Lower leg skin (tissue), 4 donors: Measurements from ENCODE around the gene VSNL1. TPM values are rescaled to one million over a fixed set of nuclear protein-coding genes. Genes with fewer than 3 reads are reported as not detected.

ENCODE experiments used
- DNase-seq, 2 donors: peaks; one replicate each; pipeline ENCODE4 v3.0.0-alpha.2; 2019; ENCODE audit warnings: low spot score in 2 of 2
- H3K4me3 ChIP-seq: fragments of 200-600 bp; sonication (generic); 2 replicates; pipeline ENCODE4 v1.5.1; 2017; ENCODE audit warnings: mild to moderate bottlenecking, low read depth; ENCODE audit not compliant: poor library complexity, severe bottlenecking
- POLR2A ChIP-seq, 2 donors: fragments of 450-650 bp; IDR thresholded peaks; one replicate each; pipeline ENCODE4 v1.6.1; 2016 to 2017; ENCODE audit warnings: antibody characterized with exemption in 2 of 2, mild to moderate bottlenecking in 1 of 2, moderate library complexity in 1 of 2
- WGBS, 2 donors: methylation state at CpG; one replicate each; pipeline ENCODE4 v1.1.5; 2018; 5-methylcytosine and 5-hydroxymethylcytosine counted together
- intact Hi-C: fragments of 100-400 bp; cut with DNase I; formaldehyde crosslinking; loops from one replicate; pipeline ENCODE4 v1.15.0; 2023; ENCODE audit warnings: low total_unique reads
- total RNA-seq, 4 donors: library from RNA; depleted of rRNA; stranded (reverse); fragments of >200 nt; gene quantifications; one replicate each; pipeline ENCODE4 v1.1.0, GENCODE V29; 2016
- TF ChIP-seq, protein P1 (sequence below), 3 donors: fragments of 450-650 bp; IDR thresholded peaks; one replicate each; pipeline ENCODE4 v1.5.1; 2016; ENCODE audit warnings: antibody characterized with exemption in 3 of 3, mild to moderate bottlenecking in 3 of 3, moderate library complexity in 2 of 3

The VSNL1 gene
- total RNA-seq, 4 donors from 2014 or later, result 4.9 to 17.7 (median 9.5) TPM

DNA sequence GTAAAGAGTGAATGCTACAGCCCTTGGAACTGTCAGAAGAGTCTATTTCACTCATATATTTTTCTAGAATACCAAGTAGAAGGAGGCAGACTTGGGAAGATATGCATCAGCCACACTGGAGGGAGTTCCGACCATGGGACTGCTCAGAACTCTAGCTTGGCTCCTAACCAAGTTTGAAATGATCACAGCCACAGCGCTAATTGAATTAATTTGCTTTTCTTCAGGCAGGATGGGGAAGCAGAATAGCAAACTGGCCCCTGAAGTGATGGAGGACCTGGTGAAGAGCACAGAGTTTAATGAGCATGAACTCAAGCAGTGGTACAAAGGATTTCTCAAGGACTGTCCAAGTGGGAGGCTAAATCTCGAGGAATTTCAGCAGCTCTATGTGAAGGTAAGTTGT, 51.4 kb downstream of the VSNL1 start:
- DNase-seq, result no peak
- TF ChIP-seq, protein P1, sequence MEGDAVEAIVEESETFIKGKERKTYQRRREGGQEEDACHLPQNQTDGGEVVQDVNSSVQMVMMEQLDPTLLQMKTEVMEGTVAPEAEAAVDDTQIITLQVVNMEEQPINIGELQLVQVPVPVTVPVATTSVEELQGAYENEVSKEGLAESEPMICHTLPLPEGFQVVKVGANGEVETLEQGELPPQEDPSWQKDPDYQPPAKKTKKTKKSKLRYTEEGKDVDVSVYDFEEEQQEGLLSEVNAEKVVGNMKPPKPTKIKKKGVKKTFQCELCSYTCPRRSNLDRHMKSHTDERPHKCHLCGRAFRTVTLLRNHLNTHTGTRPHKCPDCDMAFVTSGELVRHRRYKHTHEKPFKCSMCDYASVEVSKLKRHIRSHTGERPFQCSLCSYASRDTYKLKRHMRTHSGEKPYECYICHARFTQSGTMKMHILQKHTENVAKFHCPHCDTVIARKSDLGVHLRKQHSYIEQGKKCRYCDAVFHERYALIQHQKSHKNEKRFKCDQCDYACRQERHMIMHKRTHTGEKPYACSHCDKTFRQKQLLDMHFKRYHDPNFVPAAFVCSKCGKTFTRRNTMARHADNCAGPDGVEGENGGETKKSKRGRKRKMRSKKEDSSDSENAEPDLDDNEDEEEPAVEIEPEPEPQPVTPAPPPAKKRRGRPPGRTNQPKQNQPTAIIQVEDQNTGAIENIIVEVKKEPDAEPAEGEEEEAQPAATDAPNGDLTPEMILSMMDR (IDR thresholded peaks at IDR 0.05), result no peak
- TF ChIP-seq POLR2A (IDR thresholded peaks at IDR 0.05), result no peak
- intact Hi-C loops, result no loop called here
- no peak overlapping the region for H3K4me3 ChIP-seq
- WGBS, 2 donors, result 67% methylated on average over 3 of the region's 3 CpGs

DNA sequence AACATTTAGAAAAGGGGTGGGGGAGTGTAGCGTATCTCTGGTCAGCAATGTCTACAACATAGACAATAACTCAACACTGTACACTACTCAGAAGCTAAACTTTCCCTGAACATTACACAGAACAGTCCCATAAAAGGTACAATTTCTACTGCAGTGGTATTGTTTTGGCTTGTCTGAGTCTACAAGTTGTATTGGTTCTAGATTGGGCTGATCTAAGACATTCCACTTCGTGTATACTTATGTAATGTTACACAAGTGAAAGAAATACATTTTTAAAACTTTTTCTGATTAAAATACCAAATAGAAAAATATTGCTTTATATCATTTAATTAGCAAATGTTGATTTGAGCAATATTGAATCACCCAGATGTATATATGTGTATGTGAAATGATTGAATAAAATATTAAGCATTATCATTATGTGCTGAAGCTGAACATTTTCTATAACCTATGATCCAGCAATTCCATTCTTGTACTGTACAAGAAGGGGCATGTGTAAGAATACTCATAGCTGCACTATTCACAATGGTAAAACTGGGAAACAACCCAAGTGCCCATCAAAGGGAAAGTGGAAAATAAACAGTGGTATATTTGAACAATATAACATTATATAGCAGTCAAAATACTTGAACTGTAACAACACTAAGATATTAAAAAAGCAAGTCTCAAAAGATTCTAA, 52.4 kb downstream of the VSNL1 start:
- intact Hi-C loops, result no loop called here
- no peak overlapping the region for H3K4me3 ChIP-seq
- no peak for DNase-seq
- no peak for TF ChIP-seq POLR2A (IDR thresholded peaks at IDR 0.05)
- TF ChIP-seq, protein P1 (IDR thresholded peaks at IDR 0.05), result no peak
- 58 to 71% methylated on average over 2 of the region's 2 CpGs for WGBS, 2 donors

DNA sequence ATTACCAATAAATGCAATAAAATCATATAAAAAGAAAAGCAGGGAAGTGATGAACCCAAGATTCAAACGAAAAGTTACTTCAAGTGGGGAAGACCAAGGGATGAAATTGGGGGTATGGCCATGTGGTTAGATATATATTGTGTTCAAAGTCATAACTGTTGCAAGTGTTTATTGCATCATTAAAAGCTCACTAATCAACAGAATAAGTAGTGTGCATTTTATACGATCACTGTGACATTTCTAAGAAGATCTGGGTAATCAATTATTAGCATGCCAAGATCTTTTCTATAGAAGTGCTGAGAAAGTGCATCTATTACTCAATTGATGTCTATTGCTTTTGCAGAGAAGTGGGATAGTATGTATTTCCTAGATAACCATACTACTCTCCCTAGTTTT, 52.9 kb downstream of the VSNL1 start:
- H3K4me3 ChIP-seq, result no peak overlapping the region
- TF ChIP-seq, protein P1 (IDR thresholded peaks at IDR 0.05), result no peak
- no peak for TF ChIP-seq POLR2A (IDR thresholded peaks at IDR 0.05)
- intact Hi-C loops, result no loop called here
- WGBS, 2 donors, result 75 to 77% methylated on average over 2 of the region's 2 CpGs
- no peak for DNase-seq

DNA sequence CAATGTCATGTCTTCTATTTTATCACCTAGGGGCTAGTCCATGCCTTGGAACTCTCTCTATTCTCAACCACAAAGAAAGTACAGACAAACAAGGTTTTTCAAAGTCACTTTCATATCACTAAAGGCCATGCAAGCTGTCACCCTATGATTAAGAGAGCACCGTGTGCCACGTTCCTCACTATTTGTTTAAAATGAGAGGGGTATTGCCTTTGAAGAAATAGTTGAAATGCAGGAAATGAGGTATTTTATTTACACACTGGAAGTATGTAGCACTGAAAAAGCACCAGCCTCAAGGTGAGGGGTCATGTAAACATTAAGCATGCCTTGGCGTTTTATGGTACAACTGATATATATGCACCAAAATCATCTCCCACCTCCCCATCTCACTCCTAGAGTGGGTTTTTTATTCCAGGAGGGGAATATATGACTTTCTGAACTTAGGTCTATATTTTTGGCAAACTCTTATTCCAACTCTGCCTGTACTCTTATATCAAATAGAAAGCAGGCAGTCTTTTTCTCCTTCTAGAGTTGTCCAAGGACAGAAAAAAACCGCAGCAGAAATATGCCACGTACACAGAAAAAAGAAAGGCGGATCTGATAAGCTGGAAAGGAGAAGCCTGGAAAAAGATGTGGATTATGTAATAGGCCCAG, 53.5 kb downstream of the VSNL1 start:
- 36 to 54% methylated on average over 6 of the region's 6 CpGs for WGBS, 2 donors
- TF ChIP-seq, protein P1 (IDR thresholded peaks at IDR 0.05), result no peak
- no peak for TF ChIP-seq POLR2A (IDR thresholded peaks at IDR 0.05)

DNA sequence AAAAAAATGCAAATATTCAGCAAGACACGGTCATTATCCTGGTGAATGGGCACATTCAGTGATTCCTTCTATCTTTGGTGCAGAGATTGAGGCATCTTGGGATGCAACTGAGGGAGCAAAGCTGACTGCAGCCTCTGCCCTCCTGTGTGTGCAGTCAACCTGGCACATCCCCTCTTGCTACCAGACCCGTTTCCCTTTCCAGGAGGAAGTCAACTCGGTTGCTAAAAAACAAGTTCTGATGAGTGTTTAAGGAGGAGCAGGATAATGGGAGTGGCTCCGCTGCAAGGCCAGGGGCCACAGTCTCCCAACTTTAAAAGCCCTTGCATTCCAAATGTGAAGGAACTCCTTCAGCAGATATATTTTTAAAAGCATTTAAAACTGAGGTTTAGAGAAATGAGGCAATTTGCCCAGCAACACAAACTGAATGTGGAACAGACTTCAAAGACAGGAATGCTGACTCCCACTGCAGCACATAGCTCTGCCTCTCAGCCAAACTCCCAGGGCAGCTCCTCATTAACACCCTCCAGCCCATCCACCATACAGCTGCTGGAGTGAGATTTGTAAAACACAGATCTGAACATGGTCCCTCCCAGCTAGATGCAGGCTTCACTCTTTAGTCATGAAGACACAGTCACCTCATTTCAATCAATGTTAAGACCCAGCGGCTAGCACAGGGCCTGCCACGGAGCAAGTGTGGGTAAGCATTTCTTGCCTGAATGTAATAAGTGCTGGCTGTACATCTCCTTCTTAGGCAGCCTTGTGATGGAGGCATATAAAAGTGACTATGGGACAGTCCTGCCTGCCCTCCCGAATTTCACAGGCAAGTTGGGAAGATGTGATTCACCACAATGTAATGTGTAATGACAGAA, 54.3 kb downstream of the VSNL1 start:
- 29 to 35% methylated on average over 7 of the region's 7 CpGs for WGBS, 2 donors
- no peak for TF ChIP-seq POLR2A (IDR thresholded peaks at IDR 0.05)
- TF ChIP-seq, protein P1 (IDR thresholded peaks at IDR 0.05), result no peak
- DNase-seq, result no peak
- intact Hi-C loops, result no loop called here
- no peak overlapping the region for H3K4me3 ChIP-seq

More for the DNA sequence above, 53.5 kb downstream of the VSNL1 start:
- intact Hi-C loops, result no loop called here
- DNase-seq, result no peak
- H3K4me3 ChIP-seq, result no peak overlapping the region
